MG63 (cell line): ENCODE data around the gene MZT2B. TPM values are rescaled to one million over a fixed set of nuclear protein-coding genes. Genes with fewer than 3 reads are reported as not detected.
"Not testable (repeated sequence)": the region's sequence is repeated elsewhere in the genome, so short reads cannot be mapped to it uniquely, and the experiment has no call there.

ENCODE experiments used
- DNase-seq: peaks from one replicate; pipeline ENCODE4 v3.0.0-alpha.2; 2020
- H3K27me3 ChIP-seq: fragments of 250-450 bp; sonication (Bioruptor Pico); 2 replicates; pipeline ENCODE4 v1.5.1; 2020; ENCODE audit warnings: mild to moderate bottlenecking, moderate library complexity
- H3K36me3 ChIP-seq: fragments of 250-450 bp; sonication (Bioruptor Pico); 2 replicates; pipeline ENCODE4 v1.5.1; 2020; ENCODE audit warnings: mild to moderate bottlenecking, moderate library complexity
- H3K4me3 ChIP-seq: fragments of 250-450 bp; sonication (Bioruptor Pico); 2 replicates; pipeline ENCODE4 v1.5.1; 2020; ENCODE audit warnings: mild to moderate bottlenecking, moderate library complexity
- H3K9me3 ChIP-seq: fragments of 250-450 bp; sonication (Bioruptor Pico); 2 replicates; pipeline ENCODE4 v1.5.1; 2020; ENCODE audit warnings: mild to moderate bottlenecking, moderate library complexity
- total RNA-seq: library from RNA; depleted of rRNA; stranded (reverse); fragments of >200 nt; shearing (Covaris generic); gene quantifications from 2 replicates; pipeline ENCODE4 v1.2.3, GENCODE V29; 2014; ENCODE audit warnings: low replicate concordance; rRNA removed

Gene MZT2B, protein sequence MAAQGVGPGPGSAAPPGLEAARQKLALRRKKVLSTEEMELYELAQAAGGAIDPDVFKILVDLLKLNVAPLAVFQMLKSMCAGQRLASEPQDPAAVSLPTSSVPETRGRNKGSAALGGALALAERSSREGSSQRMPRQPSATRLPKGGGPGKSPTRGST
- total RNA-seq, result 203 and 576 TPM in 2 replicates

GRCh38 chr2:130181880-130182682 lies at the start of gene MZT2B:
Gene MZT2B, plus strand, starts transcription at chr2:130182262. Its CDS starts 21 bp downstream, at chr2:130182283.
- H3K36me3 ChIP-seq, result peaks cover 23% of the 10 kb centered on the region
- peak; percentile 89 for DNase-seq
- H3K9me3 ChIP-seq, H3K27me3 ChIP-seq: not testable (repeated sequence)
- peak within 1 kb of the TSS; percentile 70 for H3K4me3 ChIP-seq

DNA sequence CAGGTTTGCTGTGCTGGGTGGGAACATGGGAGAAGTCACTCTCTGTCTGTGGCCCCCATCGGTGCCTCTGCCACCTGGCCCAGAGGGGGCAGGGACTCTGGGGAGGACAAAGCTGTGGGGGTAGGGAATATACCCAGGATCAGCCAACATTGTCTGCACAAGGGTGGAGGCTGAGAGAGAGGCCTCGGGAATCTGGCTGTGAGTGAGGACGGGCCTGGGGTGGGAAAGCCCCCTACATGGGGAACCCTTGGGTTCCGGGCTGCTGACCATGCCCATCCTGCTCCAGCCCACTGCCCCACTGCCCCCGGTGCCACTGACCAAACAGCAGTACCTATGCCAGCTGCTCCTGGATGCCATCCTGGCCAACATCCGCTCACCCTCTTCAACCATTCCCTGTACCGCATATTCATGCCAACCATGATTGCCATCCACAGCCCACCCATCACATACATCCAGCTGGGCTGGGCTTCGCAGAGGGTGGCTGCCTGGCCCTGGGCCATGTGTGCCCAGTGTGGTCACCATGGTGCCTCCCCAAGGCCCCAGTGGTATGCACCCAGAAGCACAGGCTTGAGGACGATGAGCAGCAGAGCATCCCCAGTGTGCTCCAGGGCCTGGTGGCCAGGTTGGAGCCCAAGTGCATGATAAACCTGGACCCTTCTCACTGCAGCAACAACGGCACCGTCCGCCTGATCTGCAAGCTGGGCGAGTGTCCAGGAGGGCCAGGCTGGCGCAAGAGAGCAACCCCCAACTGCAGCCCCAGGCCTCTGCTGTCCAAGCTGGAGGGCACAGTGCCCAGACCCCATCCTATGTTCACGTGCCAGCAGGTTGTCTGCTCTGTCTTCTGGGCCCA lies 46.1 kb upstream of the MZT2B start:
- no peak for DNase-seq
- H3K9me3 ChIP-seq, result no peaks in the 10 kb centered on the region
- H3K4me3 ChIP-seq, result no peak overlapping the region
- H3K27me3 ChIP-seq, result no peaks in the 10 kb centered on the region
- H3K36me3 ChIP-seq, result no peaks in the 10 kb centered on the region

DNA sequence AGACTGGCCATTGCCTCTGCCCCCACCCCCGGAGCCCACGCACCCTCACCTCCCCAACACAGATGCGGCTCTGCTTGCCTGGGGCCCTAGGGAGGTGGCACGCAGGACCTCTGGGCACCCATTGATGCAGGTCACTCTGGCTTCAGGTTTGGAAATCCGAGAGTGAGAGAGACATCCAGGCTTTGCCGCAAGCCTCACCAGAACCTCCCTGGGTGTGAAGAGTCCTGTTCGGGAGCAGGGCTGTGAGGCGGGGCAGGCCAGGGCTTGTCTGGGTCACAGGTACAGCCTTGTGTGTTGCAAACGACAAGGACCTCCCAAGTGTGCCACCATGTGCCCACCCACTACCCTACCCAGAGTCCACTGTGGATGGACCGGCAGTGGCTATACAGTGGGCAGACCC lies 45.5 kb upstream of the MZT2B start:
- not testable (repeated sequence) for DNase-seq, H3K4me3 ChIP-seq, H3K9me3 ChIP-seq, H3K27me3 ChIP-seq, H3K36me3 ChIP-seq

DNA sequence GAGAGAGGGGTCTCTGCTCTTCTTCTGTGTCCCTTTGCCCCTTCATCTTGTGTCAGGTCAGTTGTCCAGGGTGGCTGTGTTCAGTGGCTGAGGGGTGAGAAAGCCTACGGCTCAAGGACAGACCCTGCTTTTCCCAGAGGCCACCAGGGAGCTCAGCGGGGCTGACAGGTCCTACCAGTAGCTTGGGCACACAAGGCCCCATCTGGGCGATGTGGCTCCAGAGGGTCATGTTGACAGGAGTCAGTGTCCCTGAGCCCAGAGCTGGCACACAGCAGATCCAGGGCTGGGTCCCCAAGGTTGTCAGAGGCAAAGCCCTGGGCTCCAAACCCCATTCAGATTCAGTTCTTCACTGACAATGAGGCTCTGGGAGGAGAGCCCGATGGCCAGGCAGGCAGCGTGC lies 44.9 kb upstream of the MZT2B start:
- H3K36me3 ChIP-seq, H3K27me3 ChIP-seq, H3K9me3 ChIP-seq, DNase-seq, H3K4me3 ChIP-seq: not testable (repeated sequence)

- H3K4me3 ChIP-seq, H3K36me3 ChIP-seq, H3K27me3 ChIP-seq, H3K9me3 ChIP-seq, DNase-seq: not testable (repeated sequence)
Measured at GRCh38 chr2:130138326-130138725, 43.7 kb upstream of the MZT2B start.

DNA sequence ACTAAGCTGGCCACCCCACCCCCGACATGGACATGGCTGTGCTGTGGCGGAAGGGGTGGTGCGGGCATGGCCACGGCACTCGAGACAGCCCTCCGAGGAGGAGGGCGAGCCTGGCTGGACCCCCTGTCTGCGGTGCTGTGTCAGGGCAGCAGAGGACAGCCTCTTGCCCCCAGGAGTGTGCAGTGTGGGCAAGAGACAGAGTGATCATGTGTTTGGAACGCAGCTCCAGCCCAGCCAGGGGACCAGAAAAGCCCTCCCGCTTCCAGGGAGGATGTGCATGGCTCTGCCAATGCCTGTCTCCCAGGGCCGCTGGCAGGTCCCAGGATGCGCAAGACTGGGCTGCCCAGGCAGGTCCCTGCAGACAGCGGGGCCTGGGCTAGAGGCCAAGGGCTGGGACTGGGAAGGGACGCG lies 43.2 kb upstream of the MZT2B start:
- DNase-seq, H3K4me3 ChIP-seq, H3K27me3 ChIP-seq: not testable (repeated sequence)

GRCh38 chr2:130139331-130140280 lies 42.5 kb upstream of the MZT2B start:
- not testable (repeated sequence) for H3K4me3 ChIP-seq, H3K36me3 ChIP-seq, H3K27me3 ChIP-seq, H3K9me3 ChIP-seq, DNase-seq

More for the DNA sequence above, 43.2 kb upstream of the MZT2B start:
- not testable (repeated sequence) for H3K36me3 ChIP-seq, H3K9me3 ChIP-seq

GRCh38 chr2:130140516-130140915 lies 41.5 kb upstream of the MZT2B start:
- not testable (repeated sequence) for DNase-seq, H3K9me3 ChIP-seq, H3K27me3 ChIP-seq, H3K36me3 ChIP-seq, H3K4me3 ChIP-seq

DNA sequence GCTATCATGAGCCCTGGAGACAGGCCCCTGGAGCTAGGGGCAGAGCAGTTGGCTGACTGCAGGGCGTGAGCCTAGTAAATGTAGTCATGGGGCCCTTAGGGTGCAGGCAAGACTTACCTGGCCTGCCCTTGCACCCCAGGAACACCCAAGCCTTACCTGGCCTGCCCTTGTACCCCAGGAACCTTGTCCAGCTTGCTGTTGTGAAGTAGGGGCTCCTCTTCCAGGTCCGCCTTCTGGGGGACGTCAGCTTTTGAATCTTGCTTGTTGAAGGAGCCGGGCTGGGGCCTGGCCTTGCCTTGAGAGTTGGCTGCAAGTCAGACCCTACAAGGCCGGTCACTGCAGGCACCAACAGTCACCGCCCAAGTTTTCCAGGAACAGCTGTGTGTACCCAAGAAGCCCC lies 41.1 kb upstream of the MZT2B start:
- DNase-seq, H3K27me3 ChIP-seq, H3K36me3 ChIP-seq: not testable (repeated sequence)

GRCh38 chr2:130141645-130142370 lies 40.3 kb upstream of the MZT2B start:
- H3K27me3 ChIP-seq, H3K9me3 ChIP-seq, H3K4me3 ChIP-seq, H3K36me3 ChIP-seq, DNase-seq: not testable (repeated sequence)

More for the DNA sequence above, 41.1 kb upstream of the MZT2B start:
- not testable (repeated sequence) for H3K4me3 ChIP-seq, H3K9me3 ChIP-seq

DNA sequence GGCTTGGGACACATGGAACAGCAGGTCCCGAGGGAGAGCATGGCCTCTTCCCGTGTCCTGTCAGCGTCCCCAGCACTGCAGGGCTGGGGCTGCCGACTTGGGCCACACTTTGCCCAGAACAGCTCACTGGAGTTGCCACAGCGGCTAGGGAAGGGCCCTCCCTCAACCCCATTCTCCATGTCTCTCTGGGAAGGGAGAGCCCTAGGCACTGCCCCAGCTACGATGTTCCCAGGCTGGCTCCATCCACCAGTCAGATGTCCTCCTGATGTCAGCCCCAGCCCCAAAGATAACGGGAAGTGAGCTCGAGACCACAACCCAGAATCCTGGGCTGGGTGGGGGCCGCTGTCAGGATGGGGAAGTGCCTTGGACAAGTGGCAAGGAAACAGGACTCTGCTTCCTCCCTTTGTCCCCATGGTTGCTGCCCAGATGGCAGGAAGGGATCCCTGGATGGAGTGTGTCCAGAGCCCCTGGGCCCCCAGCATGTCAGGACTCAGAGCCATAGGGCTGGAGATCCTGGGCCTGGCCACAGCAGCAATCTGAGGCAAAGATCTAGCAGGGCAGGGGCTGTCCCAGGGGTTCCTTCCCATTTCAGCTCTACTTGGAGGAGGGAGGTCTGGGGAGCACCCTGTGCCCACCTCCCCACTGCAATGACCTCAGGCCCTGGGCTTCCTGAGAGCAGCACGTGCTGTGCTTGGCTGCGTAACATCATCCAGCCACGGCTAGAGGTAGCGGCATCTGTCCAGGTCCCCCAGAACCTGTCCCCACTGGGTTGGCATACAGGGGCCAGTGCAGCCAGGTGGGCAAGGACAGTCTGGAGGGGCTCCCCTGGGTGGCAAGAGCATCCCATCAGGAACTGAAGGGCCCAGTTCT lies 39.4 kb upstream of the MZT2B start:
- H3K27me3 ChIP-seq, DNase-seq, H3K9me3 ChIP-seq, H3K36me3 ChIP-seq, H3K4me3 ChIP-seq: not testable (repeated sequence)

GRCh38 chr2:130143266-130144039 lies 38.6 kb upstream of the MZT2B start:
- not testable (repeated sequence) for H3K9me3 ChIP-seq, DNase-seq, H3K36me3 ChIP-seq, H3K27me3 ChIP-seq, H3K4me3 ChIP-seq

- peak within 1 kb of the TSS; percentile 37 for H3K4me3 ChIP-seq
- not testable (repeated sequence) for H3K27me3 ChIP-seq, H3K9me3 ChIP-seq, H3K36me3 ChIP-seq
- peak; percentile 58 for DNase-seq
Measured at GRCh38 chr2:130145006-130145414, 37.1 kb upstream of the MZT2B start, which contains the start of gene CCDC74B. Gene CCDC74B, minus strand, starts transcription at chr2:130145112. Its CDS starts 116 bp downstream, at chr2:130144996.

GRCh38 chr2:130148515-130148914 lies 33.5 kb upstream of the MZT2B start:
- H3K4me3 ChIP-seq, H3K27me3 ChIP-seq, H3K36me3 ChIP-seq, H3K9me3 ChIP-seq, DNase-seq: not testable (repeated sequence)
